ENCODE results near the gene CDH11.

CDH11 gene

GRCh38 chr16:65069766-65070165 is 52.1 kb downstream of the CDH11 start:
- TF ChIP-seq CTCF (IDR thresholded peaks at IDR 0.05; ENCODE audit: extremely low read depth, insufficient read depth, missing control alignments) = no peak
- DNase-seq (ENCODE audit: low spot score) = no peak
- in situ Hi-C loops (cut with MboI; ENCODE audit: low pct_unique_long_range_greater_than_20kb, low sequenced_read_pairs, unreplicated experiment) = no loop called here

GRCh38 chr16:65069065-65069464 is 52.8 kb downstream of the CDH11 start:
- no peak for DNase-seq (ENCODE audit: low spot score)

GRCh38 chr16:65068151-65068740 is 53.6 kb downstream of the CDH11 start:
- DNase-seq (ENCODE audit: low spot score) = no peak
- TF ChIP-seq CTCF (IDR thresholded peaks at IDR 0.05; ENCODE audit: extremely low read depth, insufficient read depth, missing control alignments) = no peak
- in situ Hi-C loops (cut with MboI; ENCODE audit: low pct_unique_long_range_greater_than_20kb, low sequenced_read_pairs, unreplicated experiment) = no loop called here

More at GRCh38 chr16:65069065-65069464, 52.8 kb downstream of the CDH11 start:
- TF ChIP-seq CTCF (IDR thresholded peaks at IDR 0.05; ENCODE audit: extremely low read depth, insufficient read depth, missing control alignments) = no peak
- in situ Hi-C loops (cut with MboI; ENCODE audit: low pct_unique_long_range_greater_than_20kb, low sequenced_read_pairs, unreplicated experiment) = no loop called here

- TF ChIP-seq CTCF (IDR thresholded peaks at IDR 0.05; ENCODE audit: extremely low read depth, insufficient read depth, missing control alignments) = no peak
- in situ Hi-C loops (cut with MboI; ENCODE audit: low pct_unique_long_range_greater_than_20kb, low sequenced_read_pairs, unreplicated experiment) = no loop called here
- DNase-seq (ENCODE audit: low spot score) = no peak
Measured at GRCh38 chr16:65066651-65067050, 55.2 kb downstream of the CDH11 start.

GRCh38 chr16:65065031-65065430 is 56.8 kb downstream of the CDH11 start:
- no peak for DNase-seq (ENCODE audit: low spot score)
- in situ Hi-C loops (cut with MboI; ENCODE audit: low pct_unique_long_range_greater_than_20kb, low sequenced_read_pairs, unreplicated experiment) = no loop called here
- TF ChIP-seq CTCF (IDR thresholded peaks at IDR 0.05; ENCODE audit: extremely low read depth, insufficient read depth, missing control alignments) = no peak

- in situ Hi-C loops (cut with MboI; ENCODE audit: low pct_unique_long_range_greater_than_20kb, low sequenced_read_pairs, unreplicated experiment) = no loop called here
- no peak for TF ChIP-seq CTCF (IDR thresholded peaks at IDR 0.05; ENCODE audit: extremely low read depth, insufficient read depth, missing control alignments)
- DNase-seq (ENCODE audit: low spot score) = no peak
Measured at GRCh38 chr16:65064131-65064530, 57.7 kb downstream of the CDH11 start.

All from GM13977 (cell line).